Keratinocyte (primary cell): ENCODE measurements around the gene PGBD1. TPM values are rescaled to one million over a fixed set of nuclear protein-coding genes. Genes with fewer than 3 reads are reported as not detected.

Experiments used
- DNase-seq: peaks from one replicate; pipeline ENCODE4 v3.0.0-alpha.2; 2011; ENCODE audit warnings: low read depth, missing footprints, low spot score
- FAIRE-seq: peaks from 2 replicates; lab custom pipeline; 2011; peaks lifted over from hg19 to GRCh38; lab: Jason Lieb, UNC
- H2AFZ ChIP-seq: 2 replicates; pipeline ENCODE4 v1.6.0; 2012; ENCODE audit warnings: low read length, control low read depth, inconsistent platforms; ENCODE audit not compliant: control insufficient read depth
- H3K27ac ChIP-seq: 2 replicates; pipeline ENCODE4 v1.5.1; 2011; ENCODE audit warnings: low read length; ENCODE audit not compliant: control insufficient read depth, insufficient read depth
- H3K27me3 ChIP-seq: 3 replicates; pipeline ENCODE4 v1.6.0; 2011; ENCODE audit warnings: low read length; ENCODE audit not compliant: control insufficient read depth, insufficient read depth; ENCODE audit errors: extremely low read depth
- H3K36me3 ChIP-seq, 2 experiments: 2 replicates in 1 of 2; 3 replicates in 1 of 2; pipeline ENCODE4 v1.5.1; 2011; ENCODE audit warnings: low read length in 2 of 2, mild to moderate bottlenecking in 1 of 2; ENCODE audit not compliant: control insufficient read depth in 2 of 2, insufficient read depth in 2 of 2; ENCODE audit errors: extremely low read depth in 1 of 2
- H3K4me1 ChIP-seq: 3 replicates; pipeline ENCODE4 v1.5.1; 2011; ENCODE audit warnings: low read length; ENCODE audit not compliant: control insufficient read depth, insufficient read depth; ENCODE audit errors: extremely low read depth
- H3K4me2 ChIP-seq: 3 replicates; pipeline ENCODE4 v1.6.0; 2011; ENCODE audit warnings: low read depth, low read length; ENCODE audit not compliant: control insufficient read depth, insufficient read depth; ENCODE audit errors: extremely low read depth
- H3K4me3 ChIP-seq, 3 experiments: fragments of 200-600 bp in 1 of 3; sonication (generic) in 1 of 3; 2 replicates in 2 of 3; 3 replicates in 1 of 3; pipeline ENCODE4 v1.5.1; 2011 to 2016; ENCODE audit warnings: low read length in 3 of 3, mild to moderate bottlenecking in 3 of 3, control low read depth in 2 of 3, inconsistent platforms in 1 of 3, low read depth in 1 of 3, mixed read lengths in 1 of 3, mixed run types in 1 of 3, moderate library complexity in 1 of 3; ENCODE audit not compliant: control insufficient read depth in 2 of 3, insufficient read depth in 2 of 3; ENCODE audit errors: extremely low read depth in 1 of 3
- H3K79me2 ChIP-seq: 2 replicates; pipeline ENCODE4 v1.6.0; 2012; ENCODE audit warnings: low read length; ENCODE audit not compliant: control insufficient read depth, insufficient read depth
- H3K9ac ChIP-seq: 3 replicates; pipeline ENCODE4 v1.6.0; 2011; ENCODE audit warnings: low read length; ENCODE audit not compliant: control insufficient read depth, insufficient read depth; ENCODE audit errors: extremely low read depth
- H3K9me1 ChIP-seq: 3 replicates; pipeline ENCODE4 v1.6.0; 2011; ENCODE audit warnings: low read length; ENCODE audit not compliant: control insufficient read depth, insufficient read depth; ENCODE audit errors: extremely low read depth
- H3K9me3 ChIP-seq: 2 replicates; pipeline ENCODE4 v1.5.1; 2012; ENCODE audit warnings: low read depth, low read length; ENCODE audit not compliant: control insufficient read depth
- H4K20me1 ChIP-seq: 3 replicates; pipeline ENCODE4 v1.6.0; 2011; ENCODE audit warnings: low read length; ENCODE audit not compliant: control insufficient read depth, insufficient read depth; ENCODE audit errors: extremely low read depth
- EZH2 ChIP-seq: IDR thresholded peaks from one replicate; pipeline ENCODE4 v1.6.1; 2012; ENCODE audit warnings: inconsistent platforms, mild to moderate bottlenecking, low read length, moderate library complexity
- dilution Hi-C: fragments of 300-500 bp; cut with MboI; formaldehyde crosslinking; loops from one replicate; pipeline ENCODE4 v1.7.0; 2020; ENCODE audit warnings: low sequenced_read_pairs; ENCODE audit not compliant: extremely low pct_ligation_motif_present
- polyA plus RNA-seq, 5 experiments: library from polyadenylated mRNA; depleted of rRNA in 3 of 5; stranded (reverse) in 3 of 5; stranded (forward) in 1 of 5; unstranded in 1 of 5; fragments of >200 nt; gene quantifications; 1 replicate in 1 of 5; 2 replicates in 3 of 5; 3 replicates in 1 of 5; pipeline versions ENCODE4 v1.2.1 to v1.2.3, GENCODE V29; 2011 to 2012; ENCODE audit warnings: missing spikeins in 2 of 5, low read depth in 1 of 5, low replicate concordance in 1 of 5
- TF ChIP-seq, protein P1 (sequence below), 3 experiments: IDR thresholded peaks in 1 of 3; conservative IDR thresholded peaks in 1 of 3; optimal IDR thresholded peaks in 1 of 3; 2 replicates in 2 of 3; 3 replicates in 1 of 3; pipeline versions ENCODE3 to v1.5.1; 2011; ENCODE audit warnings: low read length in 3 of 3, mild to moderate bottlenecking in 3 of 3, moderate library complexity in 2 of 3, control low read depth in 1 of 3, inconsistent platforms in 1 of 3; ENCODE audit not compliant: insufficient read depth in 2 of 3; ENCODE audit errors: extremely low read depth in 1 of 3

Gene PGBD1
- polyA plus RNA-seq, 1 donor (not counting 4 experiments of a cell fraction or from before 2014, with no cell fraction given): 3.1 TPM

DNA sequence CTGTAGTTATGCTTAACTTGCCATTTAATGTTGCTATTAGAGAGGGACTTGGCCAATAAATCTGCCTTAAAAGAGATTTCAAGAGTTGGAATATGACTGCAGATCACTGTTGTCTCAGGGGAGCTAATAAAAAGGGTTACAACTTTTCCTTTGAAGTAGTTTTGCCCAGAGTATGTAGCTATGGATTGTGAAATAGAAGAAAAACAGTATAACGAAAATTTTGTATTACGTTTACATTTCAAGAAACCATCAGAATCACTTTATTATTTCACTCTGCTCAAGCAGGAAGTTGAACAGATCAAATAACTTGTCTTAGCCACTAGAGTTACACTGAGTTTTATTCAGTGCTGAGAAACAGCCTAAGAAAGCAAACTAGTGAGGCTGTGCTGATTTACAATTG, 17.4 kb upstream of the PGBD1 start:
- DNase-seq (no peak), FAIRE-seq (no peak)
- Histone ChIP-seq H3K4me1 (peaks cover 8% of the 10 kb centered on the region), H3K9ac (no peak overlapping the region), H3K4me3 (no peak overlapping the region), H3K79me2 (peaks cover 6% of the 10 kb centered on the region), H2AFZ (no peak overlapping the region), H3K27me3 (peaks cover 5% of the 10 kb centered on the region), H3K36me3 (no peaks in the 10 kb centered on the region), H3K9me3 (peaks cover 4% of the 10 kb centered on the region), H3K27ac (no peak overlapping the region), H3K4me2 (no peak overlapping the region), H4K20me1 (no peaks in the 10 kb centered on the region), H3K9me1 (no peaks in the 10 kb centered on the region)
- TF ChIP-seq, protein P1, sequence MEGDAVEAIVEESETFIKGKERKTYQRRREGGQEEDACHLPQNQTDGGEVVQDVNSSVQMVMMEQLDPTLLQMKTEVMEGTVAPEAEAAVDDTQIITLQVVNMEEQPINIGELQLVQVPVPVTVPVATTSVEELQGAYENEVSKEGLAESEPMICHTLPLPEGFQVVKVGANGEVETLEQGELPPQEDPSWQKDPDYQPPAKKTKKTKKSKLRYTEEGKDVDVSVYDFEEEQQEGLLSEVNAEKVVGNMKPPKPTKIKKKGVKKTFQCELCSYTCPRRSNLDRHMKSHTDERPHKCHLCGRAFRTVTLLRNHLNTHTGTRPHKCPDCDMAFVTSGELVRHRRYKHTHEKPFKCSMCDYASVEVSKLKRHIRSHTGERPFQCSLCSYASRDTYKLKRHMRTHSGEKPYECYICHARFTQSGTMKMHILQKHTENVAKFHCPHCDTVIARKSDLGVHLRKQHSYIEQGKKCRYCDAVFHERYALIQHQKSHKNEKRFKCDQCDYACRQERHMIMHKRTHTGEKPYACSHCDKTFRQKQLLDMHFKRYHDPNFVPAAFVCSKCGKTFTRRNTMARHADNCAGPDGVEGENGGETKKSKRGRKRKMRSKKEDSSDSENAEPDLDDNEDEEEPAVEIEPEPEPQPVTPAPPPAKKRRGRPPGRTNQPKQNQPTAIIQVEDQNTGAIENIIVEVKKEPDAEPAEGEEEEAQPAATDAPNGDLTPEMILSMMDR (optimal IDR thresholded peaks at IDR 0.05 in 1 of 3, IDR thresholded peaks at IDR 0.05 in 1 of 3, conservative IDR thresholded peaks at IDR 0.05 in 1 of 3; ENCODE audit: extremely low read depth in 1 of 3, insufficient read depth in 2 of 3, low read length in 3 of 3): no peak
- no peak for TF ChIP-seq EZH2
- dilution Hi-C loops: no loop called here

DNA sequence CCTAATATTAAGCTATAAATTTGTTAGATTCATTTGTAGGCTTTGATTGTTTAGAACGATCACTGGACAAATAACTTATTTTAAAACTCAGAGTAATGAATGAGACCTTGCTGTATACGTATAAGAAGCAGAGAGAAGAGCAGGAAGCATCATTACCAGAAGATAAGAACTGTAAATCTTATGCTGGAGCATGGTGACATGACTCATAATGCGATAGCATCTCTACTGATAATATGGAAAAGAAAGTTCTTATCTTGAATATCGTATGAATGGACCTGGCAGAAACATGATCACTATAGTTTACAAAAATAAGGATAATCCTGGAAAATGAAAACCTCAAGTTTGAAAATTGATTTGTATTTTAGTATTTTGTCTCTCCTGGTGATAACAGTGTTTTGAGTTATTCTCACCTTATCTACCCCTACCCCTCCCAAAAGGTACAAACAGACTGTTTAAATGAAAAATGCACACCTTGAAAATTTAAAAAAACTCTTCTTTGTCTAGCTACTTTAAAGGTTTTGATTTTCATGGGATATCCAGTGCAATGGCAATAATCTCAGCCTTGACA, 16.5 kb upstream of the PGBD1 start:
- no peak overlapping the region for H2AFZ ChIP-seq
- H3K9me1 ChIP-seq: no peaks in the 10 kb centered on the region
- H3K9me3 ChIP-seq: no peaks in the 10 kb centered on the region
- no peak overlapping the region for H3K4me3 ChIP-seq
- dilution Hi-C loops: no loop called here
- no peaks in the 10 kb centered on the region for H3K36me3 ChIP-seq
- H3K4me2 ChIP-seq: no peak overlapping the region
- no peaks in the 10 kb centered on the region for H4K20me1 ChIP-seq
- H3K79me2 ChIP-seq: peaks cover 6% of the 10 kb centered on the region
- no peaks in the 10 kb centered on the region for H3K27me3 ChIP-seq
- peaks cover 9% of the 10 kb centered on the region for H3K4me1 ChIP-seq
- H3K27ac ChIP-seq: no peak overlapping the region
- no peak for DNase-seq
- H3K9ac ChIP-seq: no peak overlapping the region
- no peak for FAIRE-seq
- TF ChIP-seq EZH2: no peak
- TF ChIP-seq, protein P1 (optimal IDR thresholded peaks at IDR 0.05 in 1 of 3, IDR thresholded peaks at IDR 0.05 in 1 of 3, conservative IDR thresholded peaks at IDR 0.05 in 1 of 3; ENCODE audit: extremely low read depth in 1 of 3, insufficient read depth in 2 of 3, low read length in 3 of 3): no peak
